NCI-H2107 treated with DMSO at 0.1 percent for 48 hours (cell line): Measurements from ENCODE around the gene TIMP4.

Experiments
- DNase-seq: peaks from one replicate; lab custom pipeline; 2025; ENCODE audit not compliant: unreplicated experiment; lab: John Stamatoyannopoulos, UW

The TIMP4 gene

DNA sequence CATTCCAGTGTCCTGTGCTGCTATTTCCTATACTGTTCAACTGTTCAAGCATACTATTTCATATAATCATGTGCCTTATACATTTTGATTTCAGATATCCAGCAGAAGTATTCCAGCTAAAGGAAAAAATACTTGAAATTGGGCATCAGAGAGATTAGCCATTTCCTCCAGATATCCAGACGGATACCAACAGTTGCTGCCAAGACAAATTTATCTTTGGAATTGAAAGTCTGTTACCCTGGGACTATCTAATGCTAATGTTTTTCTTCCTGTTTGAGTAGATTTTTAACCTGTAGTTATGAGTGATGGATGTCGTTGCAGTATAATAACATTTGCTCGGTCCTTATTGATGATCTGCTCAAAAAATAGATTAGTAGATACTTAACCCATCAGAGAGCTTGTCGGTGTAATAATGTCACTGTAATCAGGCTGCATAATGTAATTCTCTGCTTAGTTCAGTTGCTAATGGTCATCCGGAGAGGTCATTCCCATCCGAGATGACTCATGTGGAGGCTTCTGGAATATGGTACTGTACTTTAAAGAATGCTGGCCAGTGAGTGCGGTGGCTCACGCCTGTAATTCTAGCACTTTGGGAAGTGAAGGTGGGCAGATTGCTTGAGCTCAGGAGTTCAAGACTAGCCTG, 51.5 kb downstream of the TIMP4 start:
- no peak for DNase-seq
